Stimulated activated CD8-positive, alpha-beta memory T cell treated with anti-CD3 and anti-CD28 coated beads, Interleukin-7, amount 100 ng/mL, for 1 hour (primary cell): ENCODE measurements around the gene SH3BP5.

ENCODE experiments used
- DNase-seq, 2 donors: peaks; one replicate each; pipeline ENCODE4 v3.0.0-alpha.2; 2020; ENCODE audit warnings: low read depth in 2 of 2

SH3BP5 gene

DNA sequence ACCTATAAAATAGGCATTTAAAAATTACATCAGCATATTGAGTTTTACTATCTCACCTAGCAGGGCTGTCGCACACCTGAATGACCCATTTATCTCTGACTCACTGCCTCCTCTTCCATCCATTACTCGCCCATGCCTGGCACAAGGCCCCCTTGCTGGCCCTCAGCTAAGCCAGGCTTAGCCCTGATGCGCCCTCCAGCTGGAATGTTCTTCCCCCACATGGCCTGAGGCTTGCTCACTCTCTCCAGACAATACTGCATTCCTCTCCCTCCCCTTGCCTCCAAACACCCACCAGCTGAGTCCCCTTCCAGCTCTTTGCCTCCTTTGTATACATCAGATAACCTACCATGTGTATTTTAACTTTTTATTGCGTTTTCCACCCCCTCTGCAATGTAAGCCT is 7.2 kb downstream of the SH3BP5 start:
- no peak for DNase-seq

GRCh38 chr3:15324379-15324808 is 8.0 kb downstream of the SH3BP5 start:
- DNase-seq: no peak

DNA sequence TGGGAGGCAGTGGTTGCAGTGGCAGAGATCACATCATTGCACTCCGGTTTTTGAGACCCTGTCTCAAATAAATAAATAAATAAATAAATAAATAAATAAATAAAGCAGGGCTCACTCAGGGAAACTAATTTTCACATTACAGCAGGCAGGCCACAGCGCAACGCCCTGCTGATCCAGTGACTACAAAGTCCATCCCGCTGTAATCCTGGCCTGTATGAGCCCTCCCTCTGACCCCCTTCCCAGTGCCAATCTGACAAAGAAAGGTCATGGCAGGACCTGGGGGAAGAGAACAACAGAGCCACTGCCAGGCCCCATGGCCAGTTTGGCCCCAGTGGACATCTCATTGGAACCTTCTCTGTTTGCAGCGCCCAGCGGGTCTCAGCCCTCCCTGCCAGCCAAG is 9.3 kb downstream of the SH3BP5 start:
- no peak for DNase-seq

GRCh38 chr3:15321349-15321748 is 11.0 kb downstream of the SH3BP5 start:
- no peak for DNase-seq

DNA sequence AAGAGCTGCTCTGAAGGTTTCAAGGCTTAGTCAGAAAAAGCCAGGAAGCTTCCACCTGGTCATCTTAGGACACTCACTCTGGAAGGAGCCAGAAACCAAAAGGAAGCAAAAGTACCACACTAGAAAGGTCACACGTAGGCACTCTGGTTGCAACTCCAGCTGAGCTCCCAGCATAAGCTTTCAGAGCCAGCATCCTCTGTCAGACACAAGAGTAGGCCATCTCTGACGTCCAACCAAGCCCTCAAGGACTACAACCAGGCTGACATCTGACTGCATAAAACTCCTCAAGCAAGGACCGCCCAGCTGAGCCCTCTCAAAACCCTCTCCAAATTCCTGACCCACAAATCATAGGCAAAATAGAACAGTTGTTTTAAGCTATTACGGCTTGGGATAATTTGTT is 12.8 kb downstream of the SH3BP5 start:
- DNase-seq: no peak

DNA sequence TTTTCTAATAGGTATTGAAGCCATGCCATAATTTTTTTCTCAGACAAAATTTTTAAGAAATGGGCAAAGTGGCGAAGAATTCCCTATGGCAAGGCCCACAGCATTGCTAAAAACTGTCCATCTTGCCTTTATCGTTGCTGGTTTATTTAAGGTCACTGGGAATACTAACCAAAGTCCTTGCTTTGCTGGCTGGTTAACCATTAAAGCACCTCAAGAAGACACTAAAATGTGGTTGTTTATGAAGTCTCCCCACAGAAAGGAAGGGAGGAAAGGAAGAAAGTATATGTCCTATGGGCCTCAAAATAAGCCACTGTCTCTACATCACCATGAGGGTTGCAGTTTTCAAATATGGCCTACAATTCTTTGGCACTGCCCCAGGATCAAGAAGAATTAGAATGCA is 13.2 kb downstream of the SH3BP5 start:
- no peak for DNase-seq

DNA sequence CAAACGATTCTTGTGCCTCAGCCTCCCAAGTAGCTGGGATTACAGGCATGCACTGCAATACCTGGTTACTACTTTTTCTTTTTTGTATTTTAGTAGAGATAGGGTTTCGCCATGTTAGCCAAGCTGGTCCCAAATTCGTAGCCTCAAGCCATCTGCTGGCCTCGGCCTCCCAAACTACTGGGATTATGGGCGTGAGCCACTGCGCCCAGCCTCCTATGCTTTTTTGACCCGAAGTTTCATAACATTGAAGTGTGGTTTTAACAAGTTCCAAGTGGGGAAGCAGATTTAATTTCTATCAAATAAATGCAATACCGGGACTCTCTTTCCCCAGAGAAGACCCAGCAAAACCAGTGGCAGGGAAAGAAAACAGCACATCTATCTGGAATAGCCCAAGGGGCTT is 13.7 kb downstream of the SH3BP5 start:
- no peak for DNase-seq

DNA sequence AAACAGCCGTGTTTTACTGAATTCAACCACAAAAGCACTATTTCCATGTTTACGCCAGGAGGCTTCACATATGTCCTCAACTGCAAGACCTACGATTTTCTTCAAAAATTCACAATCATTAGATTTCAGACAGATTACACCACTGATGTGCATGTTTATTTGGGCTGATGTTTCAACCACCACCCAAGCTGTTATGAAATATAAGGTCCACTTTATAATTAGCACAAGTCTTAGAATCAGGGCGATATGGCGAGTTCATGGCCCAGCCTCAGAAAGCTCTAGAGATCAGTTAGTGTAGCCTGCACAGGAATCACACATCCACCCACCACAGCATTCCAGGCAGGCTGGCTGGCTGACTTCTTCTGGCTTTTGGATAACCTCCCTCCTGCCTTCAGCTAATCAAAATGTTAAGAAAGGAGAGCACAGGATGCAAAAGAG is 15.4 kb downstream of the SH3BP5 start:
- DNase-seq: no peak

DNA sequence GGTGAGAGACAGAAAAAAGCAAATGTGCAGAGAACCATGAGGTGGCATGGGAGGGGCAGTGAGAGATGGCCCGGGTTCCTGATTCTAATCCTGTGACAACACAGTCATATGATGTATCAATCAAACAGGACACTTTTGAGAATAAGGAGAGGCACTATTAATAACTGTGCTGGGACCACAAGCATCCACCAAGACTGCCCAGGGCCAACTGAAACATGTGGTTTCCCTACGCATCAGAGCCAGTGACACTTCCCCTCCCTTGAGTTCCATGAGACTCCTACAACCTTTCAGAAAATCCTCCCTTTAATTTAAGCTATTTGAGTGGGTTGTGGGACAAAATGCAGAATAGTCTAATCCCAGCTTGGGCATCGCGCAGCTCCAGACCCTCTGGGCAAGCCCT is 17.4 kb downstream of the SH3BP5 start:
- no peak for DNase-seq

DNA sequence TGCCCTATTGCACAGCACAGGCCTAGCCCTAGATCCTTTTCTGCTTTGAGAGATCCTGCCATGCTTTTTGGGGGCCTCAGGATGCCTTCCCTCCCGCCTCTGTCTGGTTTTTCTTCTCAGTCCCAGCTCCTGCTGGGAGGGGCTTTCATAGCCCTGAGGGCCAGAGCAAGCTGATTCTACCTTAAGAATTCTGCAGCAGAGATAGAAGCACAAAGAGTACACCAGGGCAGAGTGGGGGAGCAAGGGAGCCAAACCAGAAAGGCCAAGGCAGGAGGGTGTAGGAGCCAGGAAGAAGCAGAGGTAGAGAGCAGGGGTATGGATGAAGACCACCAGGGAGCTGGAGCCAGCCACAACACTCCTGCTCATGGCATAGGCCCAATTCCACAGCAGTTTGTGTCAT is 18.1 kb downstream of the SH3BP5 start:
- no peak for DNase-seq

- DNase-seq: no peak
Observed at GRCh38 chr3:15313461-15313860, 18.9 kb downstream of the SH3BP5 start.

GRCh38 chr3:15312550-15312949 is 19.8 kb downstream of the SH3BP5 start:
- no peak for DNase-seq

DNA sequence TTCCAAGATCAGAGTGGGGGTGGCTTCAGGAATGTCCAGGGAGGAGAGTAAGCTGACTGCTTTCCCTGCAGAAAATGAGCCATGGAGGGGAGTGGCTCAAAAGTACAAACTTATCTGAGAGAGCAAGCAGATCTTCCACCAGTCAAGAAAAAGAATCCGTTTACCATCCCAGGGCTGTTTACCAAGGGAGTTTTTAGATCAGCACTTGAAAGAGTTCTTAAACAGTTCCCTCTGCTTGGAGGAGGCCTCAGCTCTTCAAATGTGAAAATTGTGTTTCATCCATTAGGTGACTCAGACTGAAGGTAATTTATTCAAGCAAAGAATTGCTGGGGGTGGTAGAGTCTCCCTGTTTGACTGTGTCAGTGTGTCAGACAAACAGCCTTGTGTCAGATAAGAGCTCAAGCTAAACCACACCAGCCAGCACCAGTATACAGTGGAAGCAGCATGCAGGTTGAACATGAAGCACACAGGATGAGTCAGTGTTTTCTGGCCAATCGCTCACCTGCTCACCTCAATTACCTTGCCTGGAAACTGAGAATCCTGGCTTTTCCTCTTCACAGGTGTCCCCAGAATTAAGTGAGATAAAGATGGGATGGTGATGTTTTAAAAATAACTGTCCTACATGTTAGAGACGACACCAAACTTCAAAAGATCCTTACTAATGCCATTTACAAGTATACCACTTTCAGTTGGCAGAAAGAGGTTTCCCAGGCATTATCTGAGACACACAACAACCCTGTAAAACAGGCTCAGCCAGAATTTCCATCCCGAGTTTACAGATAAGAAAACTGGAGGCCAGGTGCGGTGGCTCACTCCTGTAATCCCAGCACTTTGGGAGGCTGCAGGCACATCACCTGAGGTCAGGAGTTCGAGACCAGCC is 21.7 kb downstream of the SH3BP5 start:
- DNase-seq: no peak

DNA sequence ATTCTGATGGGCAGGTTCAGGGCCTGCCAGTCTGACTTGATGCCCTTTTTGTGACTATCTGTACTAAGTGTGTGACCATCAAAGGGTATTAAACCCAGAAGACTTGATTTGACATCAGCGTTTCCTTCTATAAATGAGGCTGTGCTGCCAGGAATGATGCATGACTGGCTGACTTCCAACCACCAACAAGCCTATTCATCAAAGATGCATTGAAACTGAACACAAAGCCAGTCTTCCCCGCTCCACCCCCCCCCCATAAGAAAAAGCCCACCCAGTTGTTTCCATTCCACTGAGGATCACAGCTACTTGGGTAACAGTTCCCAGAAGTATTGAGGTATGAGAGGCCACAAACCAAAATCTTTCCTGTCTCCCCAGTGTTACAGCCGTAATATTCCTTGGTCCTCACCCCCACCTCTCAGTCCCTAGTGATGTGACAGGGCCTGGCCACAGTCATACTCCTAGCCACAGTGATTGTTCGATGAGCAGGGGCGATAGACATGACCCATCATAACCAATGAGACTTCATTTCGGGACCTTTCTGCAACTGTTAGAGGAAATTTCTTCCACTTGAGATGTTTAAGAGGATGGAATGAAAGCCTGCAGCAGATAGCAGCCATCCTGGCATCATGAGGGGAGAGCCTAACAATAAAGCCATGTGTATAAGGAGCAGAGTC is 22.6 kb downstream of the SH3BP5 start:
- DNase-seq: no peak

DNA sequence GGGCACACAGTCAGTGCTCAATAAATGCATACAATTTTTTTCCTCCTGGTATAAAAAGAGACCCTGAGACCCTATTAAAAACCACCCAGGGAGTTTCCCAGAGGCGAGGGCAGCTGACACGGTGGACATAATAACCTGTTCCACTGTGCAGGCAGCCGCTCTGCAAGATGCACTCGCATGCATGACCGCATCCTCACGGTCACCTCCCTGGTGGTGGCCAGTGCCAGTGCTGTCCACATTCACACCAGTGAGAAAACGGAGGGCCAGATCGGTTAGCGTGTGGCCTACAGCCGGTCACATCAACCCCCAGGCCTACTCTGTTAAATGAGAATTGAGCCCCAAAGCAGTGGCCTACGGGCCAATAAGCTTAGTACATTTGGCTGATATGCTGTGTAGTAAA is 24.8 kb downstream of the SH3BP5 start:
- no peak for DNase-seq

GRCh38 chr3:15306979-15307359 is 25.4 kb downstream of the SH3BP5 start:
- no peak for DNase-seq

- no peak for DNase-seq
Observed at GRCh38 chr3:15305359-15305844, 27.0 kb downstream of the SH3BP5 start.

GRCh38 chr3:15303728-15304127 is 28.7 kb downstream of the SH3BP5 start:
- no peak for DNase-seq

- DNase-seq: no peak
Observed at GRCh38 chr3:15303216-15303615, 29.2 kb downstream of the SH3BP5 start.

GRCh38 chr3:15301761-15302160 is 30.6 kb downstream of the SH3BP5 start:
- no peak for DNase-seq

DNA sequence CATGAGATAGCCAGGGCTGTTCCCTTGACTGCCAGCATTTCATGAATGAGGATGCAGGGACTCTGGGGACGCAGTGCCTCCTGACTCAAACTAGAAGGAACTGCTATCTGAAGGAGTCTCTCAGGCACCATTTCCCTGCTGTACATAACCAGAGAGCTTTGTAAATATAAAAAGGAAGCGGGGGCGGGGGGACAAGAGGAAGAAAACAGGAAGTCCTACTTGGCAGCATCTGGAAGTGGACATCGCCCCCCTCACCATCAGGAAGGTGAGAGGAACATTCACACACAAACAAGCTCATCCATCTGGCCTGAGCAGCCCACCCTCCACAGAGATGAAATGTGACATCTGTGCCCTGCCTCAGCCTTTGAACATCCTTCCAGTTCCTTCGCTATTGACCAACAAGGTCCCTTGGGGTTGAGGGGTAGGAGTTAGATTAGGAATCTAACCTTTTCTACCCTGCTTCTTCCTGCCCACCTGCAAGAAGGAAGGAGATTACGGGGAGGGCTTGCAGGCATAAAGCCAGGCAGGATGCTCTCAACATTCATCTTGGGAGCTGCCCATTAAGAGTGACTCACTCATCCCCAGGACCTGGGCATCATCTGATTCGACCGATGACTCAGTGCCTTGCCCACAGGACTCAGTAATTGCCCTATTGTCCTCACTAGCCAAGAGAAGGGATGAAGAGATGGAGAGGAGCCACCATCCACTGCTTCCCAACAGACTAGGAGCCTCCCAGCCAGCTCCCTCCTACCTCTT is 31.9 kb downstream of the SH3BP5 start:
- DNase-seq: no peak

GRCh38 chr3:15299036-15299435 is 33.4 kb downstream of the SH3BP5 start:
- DNase-seq: no peak
